Panc1 (cell line): ENCODE measurements around the gene KCNK2. TPM values are rescaled to one million over a fixed set of nuclear protein-coding genes. Genes with fewer than 3 reads are reported as not detected.

Source experiments
- ATAC-seq: fragments of 200-7000 bp; cut with Tn5 transposase; 2 replicates; pipeline ENCODE4 v1.9.1; 2020; ENCODE audit warnings: mild to moderate bottlenecking, moderate library complexity
- BruUV-seq: library from RNA; stranded (reverse); fragments of 400-500 nt; replicated peaks from 2 replicates; lab custom pipeline; 2021; lab: Mats Ljungman, UMichigan
- CTCF ChIA-PET: fragments of 300-600 bp; sonication (Branson Sonifier 250); formaldehyde crosslinking; loops from one replicate; lab custom pipeline; 2022; ENCODE audit warnings: antibody characterized with exemption; lab: Charles Lee
- POLR2A ChIA-PET: fragments of 300-600 bp; sonication (Branson Sonifier 250); formaldehyde crosslinking; loops from one replicate; lab custom pipeline; 2022; ENCODE audit warnings: antibody characterized with exemption; lab: Charles Lee
- DNase-seq: peaks from one replicate; pipeline ENCODE4 v3.0.0-alpha.2; 2010; ENCODE audit warnings: low read depth, low spot score
- H3K27ac ChIP-seq: 2 replicates; pipeline ENCODE4 v1.5.1; 2011; ENCODE audit warnings: mild to moderate bottlenecking, low read length, inconsistent platforms
- H3K27me3 ChIP-seq: fragments of 200-500 bp; sonication (Bioruptor generic); 2 replicates; pipeline ENCODE4 v1.6.0; 2014; ENCODE audit warnings: low read length, inconsistent platforms; ENCODE audit not compliant: control insufficient read depth, insufficient read depth
- H3K36me3 ChIP-seq: fragments of 200-500 bp; sonication (Bioruptor generic); 2 replicates; pipeline ENCODE4 v1.5.1; 2014; ENCODE audit warnings: inconsistent platforms, mild to moderate bottlenecking, low read length, moderate library complexity; ENCODE audit not compliant: control insufficient read depth, insufficient read depth
- H3K4me1 ChIP-seq: 2 replicates; pipeline ENCODE4 v1.5.1; 2011; ENCODE audit warnings: inconsistent platforms, mild to moderate bottlenecking, low read length, moderate library complexity; ENCODE audit not compliant: control insufficient read depth, insufficient read depth
- H3K4me3 ChIP-seq, 2 experiments: 2 replicates each; pipeline ENCODE4 v1.5.1; 2011 to 2012; ENCODE audit warnings: low read depth in 2 of 2, low read length in 2 of 2, mild to moderate bottlenecking in 2 of 2, inconsistent platforms in 1 of 2, moderate library complexity in 1 of 2
- H3K9me3 ChIP-seq: fragments of 200-500 bp; sonication (Bioruptor generic); 2 replicates; pipeline ENCODE4 v1.5.1; 2014; ENCODE audit warnings: low read depth, mild to moderate bottlenecking, inconsistent platforms, low read length, moderate library complexity; ENCODE audit not compliant: control insufficient read depth, insufficient read depth
- CTCF ChIP-seq: fragments of 450-650 bp; IDR thresholded peaks from 2 replicates; pipeline ENCODE4 v1.5.1; 2017; ENCODE audit warnings: mild to moderate bottlenecking
- POLR2AphosphoS5 ChIP-seq: IDR thresholded peaks from 2 replicates; pipeline ENCODE4 v1.6.1; 2012; ENCODE audit warnings: mild to moderate bottlenecking, low read depth, low read length, moderate library complexity
- REST ChIP-seq, 2 experiments: IDR thresholded peaks; 2 replicates each; pipeline ENCODE4 v1.6.1; 2011 to 2012; ENCODE audit warnings: low read depth in 2 of 2, control low read depth in 1 of 2, low read length in 1 of 2, mild to moderate bottlenecking in 1 of 2, moderate library complexity in 1 of 2; ENCODE audit not compliant: insufficient read depth in 1 of 2
- SIN3A ChIP-seq: IDR thresholded peaks from 2 replicates; pipeline ENCODE4 v1.6.1; 2012; ENCODE audit warnings: low read depth, mild to moderate bottlenecking, low read length, moderate library complexity, borderline replicate concordance; ENCODE audit not compliant: insufficient read depth
- TCF7L2 ChIP-seq: IDR thresholded peaks from 2 replicates; pipeline ENCODE4 v1.6.1; 2011; ENCODE audit warnings: mild to moderate bottlenecking, low read depth, low read length, inconsistent platforms
- in situ Hi-C: cut with HindIII; loops from 2 replicates; pipeline ENCODE4 v1.10.0; 2016; ENCODE audit warnings: low sequenced_read_pairs, low pct_unique_long_range_greater_than_20kb
- intact Hi-C: fragments of 100-400 bp; cut with micrococcal nuclease; formaldehyde crosslinking; loops from one replicate; pipeline ENCODE4 v1.10.0; 2022; ENCODE audit not compliant: unreplicated experiment
- total RNA-seq: library from RNA; stranded (reverse); gene quantifications from one replicate; pipeline ENCODE4 v1.2.1, GENCODE V29; 2021; ENCODE audit not compliant: unreplicated experiment

KCNK2 gene
- total RNA-seq, 1 experiment from 2014 or later, result 0.28 TPM

- CTCF ChIA-PET, result no interaction called here
- no peak for ATAC-seq
- intact Hi-C loops, result no loop called here
Measured at GRCh38 chr1:215119719-215120365, 37.3 kb downstream of the KCNK2 start.

GRCh38 chr1:215128504-215128903 is 46.0 kb downstream of the KCNK2 start:
- Histone ChIP-seq H3K27ac (no peak overlapping the region), H3K27me3 (no peaks in the 10 kb centered on the region), H3K4me1 (no peaks in the 10 kb centered on the region), H3K4me3 (no peak overlapping the region), H3K9me3 (no peaks in the 10 kb centered on the region), H3K36me3 (no peaks in the 10 kb centered on the region)
- no peak for DNase-seq
- no peak for ATAC-seq
- CTCF ChIA-PET, result no interaction called here
- intact Hi-C loops, result no loop called here
- no peak for TF ChIP-seq POLR2AphosphoS5
- no peak for TF ChIP-seq TCF7L2
- TF ChIP-seq REST (IDR thresholded peaks at IDR 0.05; ENCODE audit: insufficient read depth in 1 of 2, low read depth in 2 of 2, low read length in 1 of 2), result no peak
- no peak for TF ChIP-seq SIN3A
- no peak for TF ChIP-seq CTCF
- POLR2A ChIA-PET, result no interaction called here
- BruUV-seq, result no TSS peak
- in situ Hi-C loops, result no loop called here

More at GRCh38 chr1:215119719-215120365, 37.3 kb downstream of the KCNK2 start:
- no TSS peak for BruUV-seq
- Histone ChIP-seq H3K27ac (no peak overlapping the region), H3K9me3 (no peaks in the 10 kb centered on the region), H3K36me3 (no peaks in the 10 kb centered on the region), H3K4me3 (no peak overlapping the region), H3K27me3 (no peaks in the 10 kb centered on the region), H3K4me1 (no peaks in the 10 kb centered on the region; the same call in 1 of the 2 replicates)
- in situ Hi-C loops, result no loop called here
- POLR2A ChIA-PET, result interaction anchor here (0.7 kb wide), 1 partner anchor 1478 kb away, joined by 3 read pairs; no protein-coding TSS in a partner anchor
- TF ChIP-seq CTCF (no peak), REST (IDR thresholded peaks at IDR 0.05; ENCODE audit: insufficient read depth in 1 of 2, low read depth in 2 of 2, low read length in 1 of 2) (no peak), TCF7L2 (no peak), SIN3A (no peak), POLR2AphosphoS5 (no peak)
- no peak for DNase-seq
